Immature natural killer cell (primary cell): ENCODE measurements around the gene RAI2. TPM values are rescaled to one million over a fixed set of nuclear protein-coding genes. Genes with fewer than 3 reads are reported as not detected.

Experiments used
- DNase-seq, 3 donors: peaks; one replicate each; pipeline ENCODE4 v3.0.0; 2022; ENCODE audit warnings: mixed read lengths in 1 of 3
- H3K27ac Mint-ChIP-seq, 6 donors: one replicate each; pipeline ENCODE4 v1.8.0; 2020; ENCODE audit warnings: mixed read lengths in 6 of 6, mild to moderate bottlenecking in 5 of 6, inconsistent platforms in 4 of 6, moderate library complexity in 3 of 6
- H3K27me3 Mint-ChIP-seq, 3 donors: one replicate each; pipeline ENCODE4 v1.8.0; 2020 to 2021; ENCODE audit warnings: low read depth in 3 of 3, mild to moderate bottlenecking in 3 of 3, mixed read lengths in 3 of 3, moderate library complexity in 3 of 3, inconsistent platforms in 1 of 3
- H3K36me3 Mint-ChIP-seq, 3 donors: one replicate each; pipeline ENCODE4 v1.8.0; 2020; ENCODE audit warnings: mixed read lengths in 3 of 3, inconsistent platforms in 2 of 3, mild to moderate bottlenecking in 2 of 3
- H3K4me1 Mint-ChIP-seq, 2 donors: one replicate each; pipeline ENCODE4 v1.8.0; 2020; ENCODE audit warnings: inconsistent platforms in 2 of 2, mild to moderate bottlenecking in 2 of 2, mixed read lengths in 2 of 2, moderate library complexity in 1 of 2
- H3K4me3 Mint-ChIP-seq, 5 donors: one replicate each; pipeline ENCODE4 v1.8.0; 2020; ENCODE audit warnings: mild to moderate bottlenecking in 5 of 5, mixed read lengths in 5 of 5, inconsistent platforms in 3 of 5, moderate library complexity in 3 of 5
- H3K9me3 Mint-ChIP-seq, 6 donors: one replicate each; pipeline ENCODE4 v1.8.0; 2020; ENCODE audit warnings: mild to moderate bottlenecking in 6 of 6, mixed read lengths in 6 of 6, inconsistent platforms in 4 of 6, moderate library complexity in 3 of 6
- polyA plus RNA-seq, 3 donors: library from polyadenylated mRNA; unstranded; fragments of 300-500 nt; fragmentation: Illumina TruSeq; gene quantifications; one replicate each; pipeline ENCODE4 v1.2.3, GENCODE V29; 2021

RAI2 gene
- polyA plus RNA-seq, 3 donors from 2014 or later = not detected

- Mint-ChIP-seq H3K4me1 (no peaks in the 10 kb centered on the region), H3K36me3 (no peaks in the 10 kb centered on the region), H3K27ac (no peak overlapping the region)
These were observed 15.1 kb downstream of the RAI2 start for GRCh38 chrX:17846045-17846444.

GRCh38 chrX:17844236-17844635 is 16.9 kb downstream of the RAI2 start:
- DNase-seq = no peak
- no peaks in the 10 kb centered on the region for H3K9me3 Mint-ChIP-seq
- H3K27ac Mint-ChIP-seq = no peak overlapping the region
- no peak overlapping the region for H3K4me3 Mint-ChIP-seq
- no peaks in the 10 kb centered on the region for H3K36me3 Mint-ChIP-seq
- H3K4me1 Mint-ChIP-seq = no peaks in the 10 kb centered on the region
- peaks cover 1 to 14% (median 3%) of the 10 kb centered on the region in 3 donors for H3K27me3 Mint-ChIP-seq

More at GRCh38 chrX:17846045-17846444, 15.1 kb downstream of the RAI2 start:
- no peak for DNase-seq
- H3K27me3 Mint-ChIP-seq = peaks cover 3 to 8% (median 7%) of the 10 kb centered on the region in 3 donors
- H3K9me3 Mint-ChIP-seq = no peaks in the 10 kb centered on the region
- no peak overlapping the region for H3K4me3 Mint-ChIP-seq

GRCh38 chrX:17842769-17843525 is 18.2 kb downstream of the RAI2 start:
- DNase-seq = no peak
- Mint-ChIP-seq H3K4me1 (no peaks in the 10 kb centered on the region), H3K27me3 (peaks cover 0 to 19% (median 3%) of the 10 kb centered on the region in 3 donors), H3K36me3 (no peaks in the 10 kb centered on the region), H3K4me3 (no peak overlapping the region), H3K27ac (no peak overlapping the region), H3K9me3 (no peaks in the 10 kb centered on the region)

- Mint-ChIP-seq H3K27me3 (peaks cover 2 to 24% (median 4%) of the 10 kb centered on the region in 3 donors), H3K27ac (no peak overlapping the region), H3K36me3 (no peaks in the 10 kb centered on the region), H3K9me3 (no peaks in the 10 kb centered on the region), H3K4me1 (no peaks in the 10 kb centered on the region), H3K4me3 (no peak overlapping the region)
- DNase-seq = no peak
These were observed 21.8 kb downstream of the RAI2 start for GRCh38 chrX:17839269-17839668.

GRCh38 chrX:17836830-17837229 is 24.3 kb downstream of the RAI2 start:
- H3K27me3 Mint-ChIP-seq = peaks cover 2 to 18% (median 7%) of the 10 kb centered on the region in 3 donors
- no peaks in the 10 kb centered on the region for H3K4me1 Mint-ChIP-seq
- H3K36me3 Mint-ChIP-seq = no peaks in the 10 kb centered on the region
- no peak overlapping the region for H3K4me3 Mint-ChIP-seq
- DNase-seq = no peak
- H3K9me3 Mint-ChIP-seq = no peaks in the 10 kb centered on the region
- no peak overlapping the region for H3K27ac Mint-ChIP-seq

- no peak for DNase-seq
- H3K27ac Mint-ChIP-seq = no peak overlapping the region
- H3K9me3 Mint-ChIP-seq = no peaks in the 10 kb centered on the region
- no peak overlapping the region for H3K4me3 Mint-ChIP-seq
- H3K36me3 Mint-ChIP-seq = no peaks in the 10 kb centered on the region
- peaks cover 0 to 10% (median 10%) of the 10 kb centered on the region in 3 donors for H3K27me3 Mint-ChIP-seq
- no peaks in the 10 kb centered on the region for H3K4me1 Mint-ChIP-seq
These were observed 27.1 kb downstream of the RAI2 start for GRCh38 chrX:17833954-17834353.

GRCh38 chrX:17831255-17831654 is 29.8 kb downstream of the RAI2 start:
- H3K9me3 Mint-ChIP-seq = peaks cover 0 to 2% (median 0%) of the 10 kb centered on the region in 6 donors
- H3K36me3 Mint-ChIP-seq = no peaks in the 10 kb centered on the region
- H3K4me1 Mint-ChIP-seq = no peaks in the 10 kb centered on the region
- peaks cover 2 to 7% (median 5%) of the 10 kb centered on the region in 3 donors for H3K27me3 Mint-ChIP-seq
- no peak overlapping the region for H3K27ac Mint-ChIP-seq
- no peak for DNase-seq
- H3K4me3 Mint-ChIP-seq = no peak overlapping the region

- DNase-seq = no peak
- H3K27me3 Mint-ChIP-seq = peaks cover 2 to 6% (median 3%) of the 10 kb centered on the region in 3 donors
- H3K4me1 Mint-ChIP-seq = no peaks in the 10 kb centered on the region
- no peak overlapping the region for H3K27ac Mint-ChIP-seq
- H3K4me3 Mint-ChIP-seq = no peak overlapping the region
- H3K36me3 Mint-ChIP-seq = no peaks in the 10 kb centered on the region
- peaks cover 0 to 2% (median 0%) of the 10 kb centered on the region in 6 donors for H3K9me3 Mint-ChIP-seq
These were observed 30.9 kb downstream of the RAI2 start for GRCh38 chrX:17830211-17830610.

GRCh38 chrX:17829566-17829965 is 31.5 kb downstream of the RAI2 start:
- no peak overlapping the region for H3K4me3 Mint-ChIP-seq
- H3K27ac Mint-ChIP-seq = no peak overlapping the region
- no peaks in the 10 kb centered on the region for H3K4me1 Mint-ChIP-seq
- peaks cover 0 to 6% (median 2%) of the 10 kb centered on the region in 3 donors for H3K27me3 Mint-ChIP-seq
- peaks cover 0 to 2% (median 0%) of the 10 kb centered on the region in 6 donors for H3K9me3 Mint-ChIP-seq
- no peaks in the 10 kb centered on the region for H3K36me3 Mint-ChIP-seq
- no peak for DNase-seq

GRCh38 chrX:17828171-17828570 is 32.9 kb downstream of the RAI2 start:
- no peaks in the 10 kb centered on the region for H3K4me1 Mint-ChIP-seq
- H3K27ac Mint-ChIP-seq = no peak overlapping the region
- no peaks in the 10 kb centered on the region for H3K36me3 Mint-ChIP-seq
- DNase-seq = no peak
- H3K4me3 Mint-ChIP-seq = no peak overlapping the region
- H3K27me3 Mint-ChIP-seq = peaks cover 0 to 7% (median 2%) of the 10 kb centered on the region in 3 donors
- H3K9me3 Mint-ChIP-seq = peaks cover 0 to 2% (median 0%) of the 10 kb centered on the region in 6 donors

- peaks cover 0 to 2% (median 0%) of the 10 kb centered on the region in 6 donors for H3K9me3 Mint-ChIP-seq
- H3K4me1 Mint-ChIP-seq = no peaks in the 10 kb centered on the region
These were observed 34.2 kb downstream of the RAI2 start for GRCh38 chrX:17826609-17827496.

GRCh38 chrX:17824980-17825379 is 36.1 kb downstream of the RAI2 start:
- Mint-ChIP-seq H3K27ac (no peak overlapping the region), H3K36me3 (no peaks in the 10 kb centered on the region), H3K4me3 (no peak overlapping the region), H3K4me1 (no peaks in the 10 kb centered on the region), H3K27me3 (peaks cover 0 to 2% (median 1%) of the 10 kb centered on the region in 3 donors), H3K9me3 (peaks cover 0 to 2% (median 0%) of the 10 kb centered on the region in 6 donors)
- no peak for DNase-seq

More at GRCh38 chrX:17826609-17827496, 34.2 kb downstream of the RAI2 start:
- Mint-ChIP-seq H3K27me3 (peaks cover 0 to 5% (median 2%) of the 10 kb centered on the region in 3 donors), H3K4me3 (no peak overlapping the region), H3K36me3 (no peaks in the 10 kb centered on the region), H3K27ac (no peak overlapping the region)
- no peak for DNase-seq

- H3K27me3 Mint-ChIP-seq = peaks cover 0 to 1% (median 0%) of the 10 kb centered on the region in 3 donors
- H3K36me3 Mint-ChIP-seq = no peaks in the 10 kb centered on the region
- DNase-seq = no peak
- H3K27ac Mint-ChIP-seq = no peak overlapping the region
- no peaks in the 10 kb centered on the region for H3K4me1 Mint-ChIP-seq
- H3K9me3 Mint-ChIP-seq = peaks cover 0 to 2% (median 0%) of the 10 kb centered on the region in 6 donors
- no peak overlapping the region for H3K4me3 Mint-ChIP-seq
These were observed 38.7 kb downstream of the RAI2 start for GRCh38 chrX:17822351-17822750.

GRCh38 chrX:17820100-17820499 is 41.0 kb downstream of the RAI2 start:
- Mint-ChIP-seq H3K27ac (no peak overlapping the region), H3K4me3 (no peak overlapping the region), H3K27me3 (peaks cover 0 to 4% (median 0%) of the 10 kb centered on the region in 3 donors), H3K9me3 (no peaks in the 10 kb centered on the region), H3K4me1 (no peaks in the 10 kb centered on the region), H3K36me3 (no peaks in the 10 kb centered on the region)
- DNase-seq = no peak
